NCI-H1930 (cell line): ENCODE measurements around the gene PAM.
"Not testable (repeated sequence)": the region's sequence is repeated elsewhere in the genome, so short reads cannot be mapped to it uniquely, and the experiment has no call there.

Experiments
- DNase-seq, 2 experiments: peaks; one replicate each; lab custom pipeline; 2025; lab: John Stamatoyannopoulos, UW

The PAM gene

DNA sequence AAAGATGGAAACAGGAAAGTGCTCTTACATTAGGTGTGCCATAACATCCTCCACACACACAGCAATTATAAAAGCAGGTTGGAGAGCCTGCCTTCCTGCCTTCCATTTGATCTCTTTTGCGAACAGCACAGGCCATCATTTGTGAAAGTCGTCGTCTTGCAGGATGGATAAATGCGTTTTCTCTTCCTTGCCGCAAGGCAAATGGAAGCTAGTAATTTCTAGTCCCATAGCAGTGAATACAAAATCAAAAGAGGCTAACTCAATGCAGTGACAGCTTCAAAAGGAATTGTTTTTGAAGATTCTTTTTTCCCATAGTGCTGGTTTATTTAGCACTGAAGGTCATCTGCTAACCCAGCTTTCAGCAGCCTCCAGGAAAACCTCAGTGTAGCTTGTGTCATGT is 186.0 kb downstream of the PAM start:
- DNase-seq, result no peak

DNA sequence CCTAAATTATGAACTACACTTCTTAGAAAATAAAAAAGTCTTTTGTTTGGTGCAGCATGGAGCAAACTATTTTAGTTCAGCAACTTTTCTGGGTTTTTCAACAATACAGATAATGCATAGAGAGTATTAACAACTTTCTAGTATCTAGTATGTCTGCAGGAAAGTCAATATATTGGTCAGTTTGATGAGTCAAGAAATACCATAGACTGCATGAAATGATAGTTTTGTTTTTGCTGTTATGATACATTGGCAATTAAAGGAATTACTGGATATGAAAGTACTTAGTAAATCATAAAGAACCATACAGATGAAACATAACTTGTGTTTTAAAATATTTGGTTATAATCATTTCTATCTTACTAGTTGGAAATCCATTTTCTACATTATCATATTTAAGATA is 191.3 kb downstream of the PAM start:
- DNase-seq, result no peak

DNA sequence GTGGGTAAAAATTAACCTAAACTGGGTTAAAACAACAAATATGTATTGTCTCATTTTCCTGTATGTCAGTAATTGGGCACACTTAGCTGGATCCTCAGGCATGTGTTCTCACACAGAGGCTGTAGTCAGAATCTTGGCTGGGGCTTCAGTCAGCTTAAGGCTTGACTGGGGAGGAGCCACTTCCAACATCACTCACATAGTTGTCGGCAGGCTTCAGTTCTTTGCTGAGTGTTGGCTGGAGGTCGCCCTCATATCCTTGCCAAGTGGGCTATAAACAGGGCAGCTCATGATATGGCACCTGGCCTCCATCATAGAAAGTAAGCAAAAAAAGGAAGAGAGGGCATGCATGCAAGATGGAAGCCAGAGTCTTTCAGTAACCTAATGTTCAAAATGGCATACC is 191.9 kb downstream of the PAM start:
- DNase-seq, result no peak

DNA sequence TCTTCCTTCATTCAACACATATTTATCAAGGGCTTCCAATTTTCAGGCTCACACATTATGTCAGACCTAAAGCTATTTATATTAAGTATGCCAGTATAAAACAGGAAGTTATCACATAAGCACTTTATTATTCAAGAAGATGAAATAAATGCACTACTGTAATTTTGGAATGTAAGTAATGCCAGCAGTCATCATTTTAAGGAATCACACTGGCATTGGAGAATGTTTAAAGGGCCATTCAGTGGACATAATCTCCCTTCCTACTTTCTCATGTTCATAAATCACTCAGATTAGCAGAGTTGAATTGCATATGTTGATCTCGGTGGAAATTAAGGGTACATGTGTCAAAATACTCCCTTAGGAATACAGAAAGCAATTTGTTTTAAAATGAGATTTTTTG is 200.4 kb downstream of the PAM start:
- no peak for DNase-seq

DNA sequence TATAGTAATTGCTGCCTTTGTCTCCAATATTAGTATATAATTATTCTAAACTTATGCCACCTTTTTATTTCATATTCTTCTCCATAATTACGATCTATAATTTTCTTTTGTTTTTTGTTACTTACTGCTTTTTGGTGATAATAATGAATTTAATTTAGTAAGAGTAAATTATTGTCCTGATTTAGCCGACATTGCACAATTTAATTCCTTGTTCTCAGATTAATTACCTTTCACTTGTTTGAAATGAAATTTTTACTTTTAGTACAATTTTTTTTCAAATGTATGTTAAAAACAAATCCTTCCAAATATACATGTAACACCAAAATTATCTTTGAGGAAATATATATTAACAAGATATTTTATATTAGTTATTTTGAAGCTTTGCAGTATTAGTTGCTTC is 201.5 kb downstream of the PAM start:
- no peak for DNase-seq

DNA sequence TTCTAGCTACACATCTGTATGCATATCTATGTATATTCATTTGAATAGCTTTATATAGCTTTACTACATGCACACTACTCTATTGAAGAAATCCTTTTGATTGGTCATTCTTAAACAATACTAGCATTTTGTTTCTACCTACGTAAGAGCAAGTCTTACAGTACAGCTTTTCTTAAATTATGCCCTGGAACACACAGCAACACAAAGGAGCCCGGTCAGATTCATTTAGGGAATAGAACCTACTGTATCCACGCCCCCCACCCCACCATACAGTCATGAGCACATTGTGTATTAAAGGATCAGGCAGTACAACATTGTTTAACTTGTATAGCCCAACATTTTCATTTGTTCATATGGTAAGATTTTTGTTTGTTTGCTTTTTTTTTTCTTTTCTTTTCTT is 202.0 kb downstream of the PAM start:
- DNase-seq, result no peak

DNA sequence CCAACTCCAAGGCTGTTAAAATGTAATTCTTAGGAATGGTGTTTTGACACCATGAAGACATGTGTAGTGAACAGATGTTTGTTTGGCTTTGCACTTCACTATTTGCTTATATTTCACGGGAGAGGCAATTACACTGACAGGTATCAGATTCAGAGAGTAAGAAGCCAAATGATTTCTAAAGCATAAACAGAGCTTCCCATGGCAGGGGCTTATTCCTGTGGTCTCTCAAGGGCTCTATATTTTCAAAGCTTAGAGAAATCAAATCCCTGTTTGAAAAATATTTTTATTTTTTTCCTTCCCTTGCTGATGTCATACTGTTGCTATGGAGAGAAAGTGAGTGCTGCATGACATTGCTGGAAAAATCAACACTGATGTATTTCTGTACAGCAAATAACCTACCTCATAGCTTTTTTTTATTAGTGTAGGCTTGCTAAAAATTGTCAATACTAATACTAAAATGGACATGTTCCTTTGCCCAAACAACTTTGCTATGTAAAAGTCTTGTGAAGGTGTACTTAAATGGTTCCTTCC is 203.4 kb downstream of the PAM start:
- no peak for DNase-seq

DNA sequence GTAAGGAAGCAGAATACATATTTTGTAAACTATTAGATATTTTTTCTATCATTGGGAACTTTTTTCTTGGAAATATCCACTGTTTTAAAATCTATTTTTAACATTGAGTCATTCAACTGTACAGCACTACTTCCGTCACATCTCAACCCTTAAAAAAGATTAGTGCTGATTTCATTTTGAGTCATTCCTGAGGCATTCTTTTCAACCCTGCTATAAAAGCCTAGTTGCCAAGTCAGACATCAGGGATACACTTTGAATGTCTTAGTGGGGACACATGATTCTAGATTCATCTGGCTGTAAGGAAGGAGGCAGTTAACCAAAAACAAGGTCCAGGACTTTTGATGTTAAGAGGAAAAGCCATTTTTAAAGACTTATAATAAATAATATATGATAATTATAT is 203.9 kb downstream of the PAM start:
- no peak for DNase-seq

DNA sequence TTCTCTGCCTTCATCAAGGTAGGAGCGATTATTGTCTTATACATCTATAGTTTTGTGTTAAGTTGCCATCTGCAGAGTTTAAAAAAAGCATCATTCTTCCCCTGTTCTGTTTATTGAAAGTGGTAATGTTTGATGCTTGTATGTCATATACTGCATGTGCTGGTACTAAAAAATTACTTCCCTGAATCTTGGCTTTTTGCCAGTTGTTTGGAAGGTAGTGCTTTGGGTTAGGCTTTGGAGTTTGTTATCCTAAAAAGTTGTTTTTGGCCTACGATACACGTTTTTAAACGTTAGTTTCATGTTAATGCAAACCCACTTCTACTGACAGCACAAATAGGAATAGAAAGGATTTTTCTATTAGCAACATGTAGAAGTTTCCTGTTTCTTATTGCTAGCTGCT is 206.6 kb downstream of the PAM start:
- DNase-seq, result no peak

DNA sequence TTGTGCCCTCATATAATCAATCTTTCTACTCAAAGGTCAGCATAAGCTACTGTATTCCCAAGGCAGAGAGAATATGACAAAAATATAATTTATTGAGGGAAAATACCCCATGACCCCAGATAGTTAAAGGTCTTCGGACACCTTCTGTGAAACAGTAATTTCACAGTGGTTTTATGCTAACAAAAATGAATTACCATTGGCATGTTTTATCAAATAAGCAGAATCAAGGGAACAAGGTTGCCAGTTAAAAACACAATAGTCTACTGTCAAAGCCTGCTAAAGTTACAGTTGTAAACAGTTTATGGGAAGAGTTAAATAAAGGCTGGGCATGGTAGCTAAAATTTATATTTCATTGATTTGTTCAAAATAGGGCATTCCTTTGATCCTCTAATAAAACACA is 210.5 kb downstream of the PAM start:
- DNase-seq, result no peak

DNA sequence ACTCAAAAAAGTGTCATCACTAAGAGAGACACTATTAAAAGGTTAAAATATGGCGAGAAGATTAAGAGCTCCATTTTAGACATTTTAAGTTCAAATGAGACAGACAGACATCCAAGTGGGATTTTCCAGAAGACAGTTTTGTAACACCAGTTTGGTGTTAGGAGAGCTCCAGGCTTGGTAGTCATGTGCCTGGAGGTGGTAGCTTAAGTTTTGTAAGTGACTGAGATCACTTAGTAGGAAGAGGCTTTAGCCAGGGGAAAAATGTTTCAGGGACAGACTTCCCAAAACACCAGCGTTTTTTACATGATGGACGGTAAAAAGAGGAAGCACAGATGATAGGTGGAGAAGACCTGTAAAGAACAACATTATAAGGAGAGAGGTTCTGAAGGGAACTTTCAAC is 214.5 kb downstream of the PAM start:
- no peak for DNase-seq

DNA sequence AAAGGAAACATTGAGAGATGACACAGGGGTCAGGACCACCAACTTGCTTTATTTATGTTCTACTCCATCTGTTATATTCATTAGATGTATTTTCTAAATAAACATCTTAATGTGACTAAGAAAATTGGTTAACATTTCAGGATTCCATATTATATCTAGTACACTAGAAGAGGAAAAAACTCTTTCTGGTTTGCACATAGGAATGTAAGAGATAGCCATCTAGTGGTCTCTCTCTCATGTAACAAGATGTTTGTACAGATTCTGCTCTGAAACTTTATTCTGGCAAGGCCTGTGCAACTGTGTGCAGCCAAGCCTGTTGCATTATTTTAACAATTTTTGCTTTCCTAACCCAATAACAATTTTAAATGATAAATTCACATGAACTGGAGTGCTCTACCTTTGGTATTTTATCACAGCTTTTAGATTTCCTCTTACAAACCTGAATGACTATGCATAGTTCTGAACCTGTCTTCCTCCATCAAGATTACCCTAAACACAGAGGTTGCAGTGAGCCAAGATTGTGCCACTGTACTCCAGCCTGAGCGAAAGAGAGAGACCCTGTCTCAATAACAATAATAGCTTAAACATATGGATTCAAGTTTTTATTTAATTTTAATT is 216.7 kb downstream of the PAM start:
- DNase-seq, result no peak

DNA sequence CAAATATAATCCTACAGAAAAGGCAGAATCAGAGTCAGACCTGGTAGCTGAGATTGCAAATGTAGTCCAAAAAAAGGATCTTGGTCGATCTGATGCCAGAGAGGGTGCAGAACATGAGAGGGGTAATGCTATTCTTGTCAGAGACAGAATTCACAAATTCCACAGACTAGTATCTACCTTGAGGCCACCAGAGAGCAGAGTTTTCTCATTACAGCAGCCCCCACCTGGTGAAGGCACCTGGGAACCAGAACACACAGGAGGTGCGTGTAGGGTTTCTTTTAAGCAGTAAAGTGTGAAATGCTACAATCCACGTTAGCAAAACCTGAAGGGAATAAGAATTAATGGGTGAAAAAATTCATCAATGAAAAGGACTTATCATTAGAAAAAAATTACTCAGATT is 219.1 kb downstream of the PAM start:
- DNase-seq, result no peak

DNA sequence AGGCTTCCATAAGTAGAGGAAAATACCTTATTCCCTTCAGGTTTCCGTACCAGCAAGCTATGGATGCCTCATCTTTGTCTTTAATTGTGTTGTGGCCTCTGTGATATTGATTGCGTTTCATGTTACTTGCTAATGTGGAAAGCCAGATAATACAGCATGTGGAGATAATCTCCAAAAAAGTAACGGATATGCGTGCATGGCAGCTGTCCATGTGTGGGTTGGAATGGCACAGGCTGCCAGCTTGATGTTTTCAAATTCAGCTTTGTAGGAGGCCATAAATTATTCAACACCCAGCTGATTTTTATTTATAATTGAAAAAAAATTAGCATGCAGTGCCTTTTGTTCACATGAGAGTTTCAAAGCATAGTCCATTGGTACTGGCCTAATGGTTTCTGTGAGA is 219.9 kb downstream of the PAM start:
- DNase-seq, result no peak

DNA sequence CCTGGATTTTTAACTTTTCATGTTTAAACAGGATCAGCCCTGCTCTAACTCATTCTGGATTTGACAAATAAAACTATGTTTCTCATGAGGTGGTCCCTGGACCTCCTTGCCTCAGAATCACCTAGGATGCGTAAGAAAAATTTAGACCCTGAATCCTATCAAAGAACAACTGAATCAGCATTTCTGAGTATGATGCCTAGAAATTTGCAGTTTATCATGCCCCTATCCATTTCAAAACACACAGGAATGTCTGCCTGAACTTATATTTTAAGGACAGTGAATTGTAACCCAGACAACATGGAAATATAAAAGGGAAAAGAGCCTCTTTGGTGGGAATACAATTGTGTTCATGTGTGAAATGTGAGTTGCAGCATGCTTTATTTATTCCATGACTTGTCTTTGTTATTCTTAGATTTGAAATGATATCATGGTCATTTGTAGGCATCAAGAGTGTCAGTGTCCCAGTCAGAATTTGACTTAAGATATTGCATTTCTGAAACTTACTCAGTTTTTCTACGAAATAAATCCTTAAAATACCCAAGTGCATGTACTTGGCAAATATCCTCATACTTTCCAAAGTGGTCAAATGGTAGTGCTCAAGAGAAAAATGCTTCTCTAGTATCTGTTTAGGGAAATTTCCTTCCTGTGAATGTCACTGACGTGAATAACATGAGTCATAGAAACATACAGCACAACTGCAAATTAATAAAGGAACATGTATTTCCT is 220.5 kb downstream of the PAM start:
- DNase-seq, result no peak

DNA sequence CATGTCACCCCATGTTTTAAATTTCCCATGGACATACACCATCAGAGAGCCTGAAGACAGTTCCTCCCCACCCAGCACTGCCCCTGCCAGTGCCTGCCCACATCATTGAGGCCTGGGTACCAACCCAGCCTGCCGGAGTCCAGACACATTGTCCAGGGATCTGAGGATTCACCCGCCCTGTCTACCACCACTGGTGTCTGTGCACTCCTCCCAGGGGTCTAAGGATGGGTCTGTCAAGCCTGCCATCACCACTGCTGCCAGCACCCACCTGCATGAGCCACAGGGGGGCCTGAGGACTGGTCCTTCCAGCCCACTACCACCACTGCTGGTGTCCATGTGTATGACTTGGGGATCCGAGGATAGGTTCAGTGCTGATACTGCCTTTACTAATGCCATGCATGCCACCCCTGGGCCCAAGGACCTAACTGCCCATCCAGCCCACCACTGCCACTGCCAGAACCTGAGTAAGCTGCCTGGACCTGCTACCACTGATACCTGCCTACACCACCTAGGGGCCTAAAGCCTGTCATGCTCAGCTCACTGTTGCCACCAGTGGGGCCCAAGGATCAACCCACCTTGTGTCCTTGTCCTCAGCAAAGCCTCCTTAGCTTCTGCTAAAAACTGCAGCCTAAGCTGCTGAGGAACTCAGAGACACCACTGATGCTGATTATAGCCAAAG is 227.0 kb downstream of the PAM start:
- no peak for DNase-seq

DNA sequence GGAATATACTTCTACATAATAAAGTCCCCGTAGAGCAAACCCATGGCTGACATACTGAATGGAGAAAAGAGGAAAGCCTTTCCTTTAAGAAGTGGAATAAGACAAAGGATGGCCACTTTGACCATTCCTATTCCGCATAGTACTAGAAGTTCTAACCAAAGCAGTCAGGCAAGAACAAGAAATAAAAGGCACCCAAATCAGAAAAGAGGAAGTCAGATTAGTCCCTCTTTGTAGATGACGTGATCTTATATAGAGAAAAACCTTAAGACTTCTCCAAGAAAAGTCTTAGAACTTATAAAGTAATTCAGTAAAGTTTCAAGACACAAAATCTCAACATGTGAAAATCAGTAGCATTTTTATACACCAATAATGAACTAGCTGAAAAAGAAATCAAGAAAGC is 231.0 kb downstream of the PAM start:
- no peak for DNase-seq

DNA sequence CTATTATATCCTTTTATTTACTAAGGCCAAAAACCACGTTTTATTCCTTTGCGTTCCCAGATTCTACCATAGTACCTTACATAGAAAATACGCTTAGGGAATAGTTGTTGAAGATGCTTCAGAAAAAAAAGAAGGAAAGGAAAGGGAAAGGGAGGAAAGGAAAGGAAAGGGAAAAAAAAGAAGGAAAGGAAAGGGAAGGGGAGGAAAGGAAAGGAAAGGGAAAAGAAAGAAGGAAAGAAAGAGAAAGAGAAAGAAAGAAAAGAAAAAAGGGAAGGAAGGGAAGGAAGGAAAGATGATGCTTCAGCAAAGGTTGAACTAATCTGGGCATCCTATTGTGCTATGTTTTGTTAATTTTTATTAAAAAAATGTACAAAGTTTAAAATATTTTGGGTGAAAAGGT is 233.4 kb downstream of the PAM start:
- DNase-seq, result no peak

DNA sequence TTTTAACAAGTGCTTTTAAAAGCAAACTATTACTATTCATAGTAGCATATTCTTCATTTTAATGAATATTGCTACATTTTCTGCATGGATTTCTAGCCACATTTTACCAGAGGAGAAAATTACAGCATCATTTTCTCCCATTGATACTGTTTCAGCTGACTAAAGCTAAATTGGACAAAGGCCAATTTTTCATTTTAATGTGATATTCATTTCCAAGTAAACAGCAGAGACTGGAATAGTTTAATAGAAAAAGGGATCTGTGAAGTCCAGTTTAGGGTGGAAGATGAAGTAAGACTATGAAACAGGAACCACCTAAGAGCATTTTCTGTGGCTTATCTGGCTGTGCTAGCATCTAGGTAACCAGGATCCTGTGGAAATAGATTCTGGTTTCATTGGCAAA is 236.7 kb downstream of the PAM start:
- DNase-seq, result no peak

DNA sequence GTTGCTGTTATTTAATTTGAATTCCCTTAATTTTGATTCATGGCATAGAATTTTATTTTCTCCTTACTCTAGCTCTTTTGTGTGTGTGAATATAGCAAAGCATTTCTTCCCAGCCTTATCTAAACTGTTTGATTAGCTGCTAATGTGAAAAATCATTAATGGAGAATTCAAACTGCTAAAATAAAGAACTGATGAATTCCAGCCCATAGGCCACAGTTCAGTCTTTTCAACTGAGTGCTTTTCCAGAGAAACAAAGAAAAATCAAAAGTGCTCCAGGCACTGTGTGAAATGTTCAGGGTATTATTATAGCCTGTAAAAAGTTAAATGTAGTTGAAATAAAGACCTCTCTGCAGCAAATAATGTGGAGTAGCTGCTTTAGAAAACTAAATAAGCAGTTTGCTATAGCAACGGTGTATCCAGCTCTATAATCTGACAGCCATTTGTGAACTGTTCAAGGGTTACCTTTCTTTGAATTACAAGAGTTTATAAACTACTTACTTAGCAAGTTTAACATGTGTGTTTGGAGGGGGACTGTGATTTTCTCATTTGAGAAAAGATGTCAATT is 241.0 kb downstream of the PAM start:
- no peak for DNase-seq

DNA sequence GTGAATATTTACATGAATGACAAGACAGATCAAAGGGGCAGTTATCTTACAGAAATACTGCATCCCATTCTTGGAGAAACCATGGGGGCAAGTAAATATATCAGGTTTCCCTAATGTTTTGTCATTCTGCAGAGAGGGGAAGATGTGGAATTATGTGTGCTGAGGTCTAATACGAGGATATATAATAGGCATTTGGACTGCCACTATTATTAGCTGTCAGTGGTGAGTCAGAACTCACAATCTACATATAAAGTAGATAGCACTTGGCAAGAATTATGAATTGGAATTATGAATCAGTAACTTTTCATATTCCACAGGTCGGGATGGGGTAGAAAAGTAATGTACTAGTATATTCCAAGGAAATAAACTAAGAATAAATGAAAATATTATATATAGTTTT is 243.1 kb downstream of the PAM start:
- no peak for DNase-seq

DNA sequence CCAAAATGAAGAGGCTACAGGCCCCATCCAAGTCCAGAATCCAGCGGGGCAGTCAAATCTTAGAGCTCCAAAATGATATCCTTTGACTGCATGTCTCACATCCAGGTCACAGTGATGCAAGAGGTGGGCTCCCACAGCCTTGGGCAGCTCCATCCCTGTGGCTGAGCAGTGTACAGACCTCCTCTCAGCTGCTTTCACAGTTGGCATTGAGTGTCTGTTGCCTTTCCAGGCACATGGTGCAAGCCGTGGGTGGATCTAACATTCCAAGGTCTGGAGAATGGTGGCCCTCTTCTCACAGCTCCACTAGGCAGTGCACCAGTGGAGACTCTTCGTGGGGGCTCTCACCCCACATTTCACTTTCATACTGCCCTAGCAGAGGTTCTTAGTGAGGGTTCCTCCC is 244.1 kb downstream of the PAM start:
- DNase-seq, result no peak

DNA sequence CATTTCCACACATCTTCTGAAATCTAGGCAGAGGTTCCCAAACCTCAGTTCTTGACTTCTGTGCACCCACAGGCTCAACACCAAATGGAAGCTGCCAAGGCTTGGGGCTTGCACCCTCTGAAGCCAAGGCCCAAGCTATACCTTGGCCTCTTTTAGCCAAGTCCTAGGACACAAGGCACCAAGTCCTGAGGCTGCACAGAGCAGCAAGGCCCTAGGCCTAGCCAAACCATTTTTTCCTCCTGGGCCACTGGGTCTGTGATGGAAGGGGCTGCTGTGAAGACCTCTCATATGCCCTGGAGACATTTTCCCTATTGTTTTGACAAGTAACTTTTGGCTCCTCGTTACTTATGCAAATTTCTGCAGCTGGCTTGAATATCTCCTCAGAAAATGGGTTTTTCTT is 244.5 kb downstream of the PAM start:
- DNase-seq, result not testable (repeated sequence)
